HG02610 (cell line): ENCODE measurements around the gene ZRANB1.

Experiments used
- ATAC-seq: cut with Tn5 transposase; IDR thresholded peaks from one replicate; pipeline ENCODE4 v1.9.1; 2021; ENCODE audit warnings: mild to moderate bottlenecking, moderate library complexity; ENCODE audit not compliant: unreplicated experiment

Gene ZRANB1

DNA sequence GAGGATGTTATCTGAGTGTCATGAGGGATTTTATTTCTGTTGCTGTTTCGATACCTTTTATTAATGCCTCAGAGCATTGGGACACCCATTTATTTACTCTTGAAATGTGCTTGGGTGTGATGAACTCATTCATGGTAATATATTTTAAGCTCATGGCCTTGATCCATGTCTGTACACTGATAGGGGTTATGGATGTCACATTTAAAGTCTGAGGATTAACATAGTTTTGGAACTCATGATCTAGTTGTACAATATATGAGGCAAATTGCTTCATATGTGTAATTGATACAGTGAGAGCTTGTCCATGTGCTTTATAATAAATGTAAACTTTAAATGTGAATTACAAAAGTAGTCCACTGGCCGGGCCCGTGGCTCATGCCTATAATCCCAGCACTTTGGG lies 23.0 kb upstream of the ZRANB1 start:
- no peak for ATAC-seq

DNA sequence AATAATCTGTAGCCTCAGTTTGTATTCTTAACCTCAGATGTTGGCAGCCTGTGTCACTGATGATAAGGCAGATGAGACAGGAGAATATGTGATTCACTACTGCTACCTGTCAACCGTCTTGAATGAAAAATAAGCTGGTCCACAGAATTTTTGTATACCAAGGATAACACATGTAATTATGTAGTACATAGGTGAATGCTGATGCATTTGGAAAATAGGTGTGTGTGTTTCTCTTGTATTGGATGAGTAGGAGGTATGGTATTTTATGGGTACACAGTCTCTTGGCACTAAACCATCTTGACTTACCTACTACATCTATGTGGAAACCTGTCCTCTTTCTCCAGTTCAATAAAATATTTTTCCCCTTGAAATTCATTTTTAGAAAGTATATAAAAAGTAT lies 20.7 kb upstream of the ZRANB1 start:
- no peak for ATAC-seq

DNA sequence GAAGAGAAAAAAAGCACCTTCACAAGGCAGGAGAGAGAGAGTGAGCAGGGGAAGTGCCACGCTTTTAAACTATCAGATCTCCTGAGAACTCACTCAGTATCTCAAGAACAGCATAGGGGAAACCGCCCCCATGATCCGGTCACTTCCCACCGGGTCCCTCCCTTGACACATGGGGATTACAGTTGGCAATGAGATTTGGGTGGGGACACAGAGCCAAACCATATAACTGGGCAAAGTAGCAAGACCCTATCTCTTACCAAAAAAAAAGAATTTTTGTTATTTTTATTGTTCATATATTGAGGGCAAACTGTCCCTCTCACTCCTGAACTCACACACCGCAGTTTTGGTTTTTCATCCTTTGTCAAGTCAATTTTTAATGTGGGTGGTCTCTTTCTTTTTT lies 18.2 kb upstream of the ZRANB1 start:
- no peak for ATAC-seq

DNA sequence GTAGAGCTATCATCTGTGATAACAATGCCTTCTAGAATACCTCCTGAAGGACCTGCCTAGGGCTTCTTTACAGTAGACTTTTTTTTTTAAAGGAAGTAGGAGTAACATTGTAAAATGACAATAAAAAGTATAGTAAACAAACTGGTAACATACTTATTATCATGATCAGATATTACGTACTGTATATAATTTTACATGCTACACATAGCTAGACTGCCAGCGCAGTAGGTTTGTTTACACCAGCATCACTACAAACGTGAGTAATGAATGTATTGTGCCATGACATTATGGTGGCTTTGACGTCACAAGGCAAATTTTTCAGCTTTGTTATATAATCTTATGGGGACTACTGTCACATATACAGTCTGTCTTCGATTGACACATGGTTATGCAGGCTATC lies 15.4 kb upstream of the ZRANB1 start:
- ATAC-seq = no peak

DNA sequence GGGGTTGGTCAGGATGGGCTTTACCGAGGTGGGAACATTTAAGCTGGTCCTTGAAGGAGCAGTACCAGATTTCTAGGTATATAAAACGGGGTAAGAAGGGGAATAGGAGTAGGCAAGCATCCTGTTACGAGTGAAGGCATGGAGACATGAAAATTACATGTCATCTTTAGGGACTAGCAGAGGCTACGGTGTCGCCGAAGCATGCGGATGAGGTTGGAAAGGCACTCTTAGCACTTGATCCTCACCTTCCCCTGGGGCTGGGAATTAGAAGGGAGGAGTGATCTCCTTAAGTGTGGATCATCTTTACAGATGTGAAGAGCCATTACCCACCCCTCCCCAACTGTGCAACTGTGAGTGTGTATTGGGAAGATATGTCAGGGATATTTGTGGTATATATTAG lies 13.8 kb upstream of the ZRANB1 start:
- ATAC-seq = no peak

DNA sequence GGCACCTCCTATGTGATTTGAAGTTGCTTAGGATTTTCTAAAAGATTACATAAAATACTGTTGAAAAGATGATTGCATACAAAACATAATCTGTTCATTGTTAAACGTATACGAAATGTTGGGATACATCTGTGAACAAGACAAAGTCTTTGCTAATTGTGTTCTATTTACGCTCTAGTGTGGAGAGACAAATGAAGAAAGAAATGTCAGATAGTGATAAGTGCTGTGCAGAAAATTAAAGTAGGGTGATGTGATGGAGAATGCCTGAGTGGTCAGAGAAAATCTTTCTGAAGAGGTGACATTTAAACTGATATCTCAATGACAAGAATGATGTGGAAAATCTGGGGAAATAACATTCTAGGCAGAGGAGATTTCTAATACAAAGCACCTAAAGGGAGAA lies 13.4 kb upstream of the ZRANB1 start:
- no peak for ATAC-seq

DNA sequence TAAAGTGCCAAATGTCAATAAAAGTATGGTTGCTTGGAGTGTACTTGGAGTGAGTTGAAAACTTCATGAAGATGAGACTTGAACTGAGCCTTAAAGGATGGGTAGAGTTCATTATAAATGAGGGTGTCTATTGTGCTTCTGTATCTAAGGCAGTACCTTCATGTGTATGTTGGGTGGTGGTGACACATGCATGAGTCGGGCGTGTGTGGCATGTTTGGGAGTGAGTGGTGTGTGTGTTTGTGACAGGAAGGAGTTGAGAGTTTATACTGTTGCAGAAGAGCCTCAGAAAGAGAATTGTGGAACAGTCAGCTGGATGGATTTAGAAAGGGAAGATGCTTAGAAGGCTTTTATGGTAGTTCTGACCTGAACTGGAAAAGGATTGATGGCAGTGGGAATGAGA lies 6.0 kb upstream of the ZRANB1 start:
- ATAC-seq = no peak

DNA sequence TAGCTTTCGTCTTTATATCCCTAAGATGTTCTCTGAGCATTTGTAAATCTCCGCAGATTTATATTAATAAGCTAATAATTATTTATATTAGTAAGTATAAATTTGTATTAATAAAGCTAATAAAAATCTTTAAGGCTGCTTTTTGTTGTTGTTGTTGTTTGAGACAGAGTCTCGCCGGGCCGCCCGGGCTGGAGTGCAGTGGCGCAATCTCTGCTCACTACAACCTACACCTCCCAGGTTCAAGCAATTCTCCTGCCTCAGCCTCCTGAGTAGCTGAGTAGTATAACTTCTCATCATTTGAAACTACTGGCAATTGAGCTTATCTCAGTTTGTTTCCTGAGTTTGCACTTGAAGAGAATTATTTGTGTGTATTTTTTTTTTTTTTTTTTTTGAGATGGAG lies 5.1 kb upstream of the ZRANB1 start:
- no peak for ATAC-seq

DNA sequence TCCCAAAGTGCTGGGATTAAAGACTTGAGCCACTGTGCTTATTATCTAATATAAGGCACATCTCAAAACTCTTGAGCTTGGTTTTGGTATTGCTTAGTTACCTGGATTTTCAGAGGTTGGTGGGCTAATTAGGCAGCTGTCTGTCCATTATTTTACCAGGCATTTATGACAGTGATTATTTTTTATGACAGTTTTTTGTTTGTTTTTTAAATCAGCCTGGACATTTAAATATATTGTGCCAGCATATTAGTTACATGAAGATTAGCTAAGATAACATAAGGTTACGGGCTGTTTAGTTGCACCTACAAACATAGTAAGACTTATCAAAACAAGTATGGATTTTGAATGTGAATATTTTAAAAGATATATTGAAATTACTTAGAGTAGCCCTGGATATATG lies 2.6 kb upstream of the ZRANB1 start:
- no peak for ATAC-seq

DNA sequence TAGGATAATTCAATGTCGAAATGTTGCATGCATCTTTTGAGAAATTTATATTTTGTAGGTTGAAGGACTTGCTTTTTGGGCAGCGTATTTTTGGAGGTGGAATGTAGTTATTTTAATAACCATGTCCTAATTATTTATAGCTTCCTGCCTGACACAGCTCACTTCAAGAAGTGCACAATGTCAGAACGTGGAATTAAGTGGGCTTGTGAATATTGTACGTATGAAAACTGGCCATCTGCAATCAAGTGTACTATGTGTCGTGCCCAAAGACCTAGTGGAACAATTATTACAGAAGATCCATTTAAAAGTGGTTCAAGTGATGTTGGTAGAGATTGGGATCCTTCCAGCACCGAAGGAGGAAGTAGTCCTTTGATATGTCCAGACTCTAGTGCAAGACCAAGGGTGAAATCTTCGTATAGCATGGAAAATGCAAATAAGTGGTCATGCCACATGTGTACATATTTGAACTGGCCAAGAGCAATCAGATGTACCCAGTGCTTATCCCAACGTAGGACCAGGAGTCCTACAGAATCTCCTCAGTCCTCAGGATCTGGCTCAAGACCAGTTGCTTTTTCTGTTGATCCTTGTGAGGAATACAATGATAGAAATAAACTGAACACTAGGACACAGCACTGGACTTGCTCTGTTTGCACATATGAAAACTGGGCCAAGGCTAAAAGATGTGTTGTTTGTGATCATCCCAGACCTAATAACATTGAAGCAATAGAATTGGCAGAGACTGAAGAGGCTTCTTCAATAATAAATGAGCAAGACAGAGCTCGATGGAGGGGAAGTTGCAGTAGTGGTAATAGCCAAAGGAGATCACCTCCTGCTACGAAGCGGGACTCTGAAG lies 620 bp downstream of the ZRANB1 start:
- no peak for ATAC-seq

DNA sequence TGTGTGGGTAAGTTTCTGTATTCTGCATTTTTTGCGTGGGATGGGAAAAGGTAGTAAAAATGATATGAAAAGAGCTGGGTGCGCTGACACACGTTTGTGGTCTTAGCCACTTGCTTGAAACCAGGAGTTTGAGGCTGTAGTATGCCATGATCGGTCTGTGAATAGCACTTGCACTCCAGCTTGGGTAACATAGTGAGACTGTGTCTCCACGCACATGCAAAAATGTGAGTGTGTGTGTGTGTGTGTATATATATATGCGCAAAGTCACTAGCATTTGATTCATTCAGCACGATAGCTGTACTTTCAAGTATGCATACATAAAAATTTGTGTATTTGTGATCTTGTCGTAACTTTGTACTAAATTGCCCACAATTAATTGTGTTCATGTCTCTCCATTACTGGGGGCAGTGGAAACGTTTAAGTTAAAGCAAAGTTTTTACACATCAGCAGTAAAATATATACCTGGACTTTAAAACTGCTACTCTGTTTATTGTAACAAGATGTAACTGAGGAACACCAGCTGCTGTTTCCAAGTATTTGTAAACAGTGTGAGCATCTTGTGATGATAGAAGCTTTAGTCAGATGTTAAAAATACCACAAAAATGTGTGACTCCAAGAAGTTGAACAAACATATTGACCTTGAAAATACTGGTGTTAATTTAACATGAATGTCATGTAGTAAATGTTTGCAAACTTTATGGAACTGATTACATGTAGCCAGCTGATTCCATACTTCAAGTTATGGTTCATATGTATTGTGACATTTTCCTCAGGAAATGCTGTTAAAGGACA lies 1.6 kb downstream of the ZRANB1 start:
- ATAC-seq = no peak

DNA sequence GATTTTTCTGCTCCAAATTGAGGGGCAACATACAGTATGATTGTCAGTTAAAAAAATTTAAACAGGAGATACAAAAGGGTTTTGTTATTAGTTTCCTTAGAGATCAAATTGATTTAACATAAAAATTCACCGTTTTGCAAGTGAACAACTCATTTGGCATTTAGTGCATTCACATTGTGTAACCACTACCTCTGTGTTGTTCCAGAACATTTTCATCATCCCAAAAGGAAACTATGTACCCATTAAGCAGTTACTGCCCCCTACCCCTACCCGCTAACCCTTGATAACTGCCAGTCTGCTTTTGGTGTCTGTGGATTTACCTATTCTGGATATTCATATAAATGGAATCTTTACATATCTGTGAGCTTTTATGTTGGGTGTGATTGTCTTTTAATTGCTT lies 3.1 kb downstream of the ZRANB1 start:
- no peak for ATAC-seq

DNA sequence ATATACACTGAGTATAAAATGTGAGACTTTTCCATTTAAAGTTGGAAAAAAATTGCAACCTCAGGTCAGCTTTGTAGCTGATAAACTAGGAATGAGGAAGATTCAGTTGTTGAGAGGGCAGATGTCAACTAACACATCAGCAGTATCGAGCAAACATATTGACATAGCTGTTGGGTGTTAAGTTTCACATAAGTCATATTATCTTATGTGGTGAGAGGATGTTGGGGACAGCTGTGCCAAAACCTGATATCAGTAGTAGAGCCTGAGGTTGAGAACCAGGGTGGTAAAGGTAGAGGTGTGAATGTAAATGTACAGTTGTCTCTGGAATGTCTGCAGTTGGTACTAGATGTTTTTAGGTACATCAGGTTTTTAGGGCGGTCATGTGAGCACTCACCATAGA lies 5.0 kb downstream of the ZRANB1 start:
- no peak for ATAC-seq

DNA sequence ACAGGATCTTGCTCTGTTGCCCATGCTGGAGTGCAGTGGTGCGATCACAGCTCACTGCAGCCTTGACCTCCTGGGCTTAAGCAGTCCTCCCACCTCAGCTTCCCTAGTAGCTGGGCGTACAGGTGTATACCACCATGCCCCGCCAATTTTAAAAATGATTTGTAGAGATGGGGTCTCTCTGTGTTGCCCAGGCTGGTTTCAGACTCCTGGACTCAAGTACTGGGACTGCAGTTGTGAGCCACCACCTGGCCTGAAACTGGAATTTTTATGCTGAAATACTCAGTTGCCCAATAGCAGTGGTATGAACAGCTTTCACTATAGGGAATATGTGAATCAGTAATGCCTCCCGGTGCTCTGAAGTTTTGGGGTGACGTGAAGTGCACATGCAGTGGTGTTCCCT lies 7.6 kb downstream of the ZRANB1 start:
- ATAC-seq = no peak

DNA sequence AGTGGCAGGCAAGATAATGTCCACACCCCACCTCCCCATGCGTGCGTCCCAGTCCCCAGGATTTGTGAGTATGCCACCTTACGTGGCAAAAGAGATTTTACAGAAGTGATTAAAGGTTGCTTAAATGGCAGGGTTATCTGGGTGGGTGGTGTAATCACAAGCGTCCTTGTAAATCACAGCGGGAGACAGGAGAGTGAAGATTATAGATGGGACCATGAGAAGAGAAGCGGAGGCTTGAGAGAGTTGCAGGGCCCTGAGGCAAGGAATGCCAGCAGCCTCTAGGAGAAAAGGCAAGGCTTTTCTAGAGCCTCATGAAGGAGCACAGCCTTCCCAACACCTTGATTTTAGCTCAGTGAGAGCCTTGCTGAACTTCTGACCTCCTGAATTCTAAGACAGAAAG lies 10.2 kb downstream of the ZRANB1 start:
- ATAC-seq = no peak

DNA sequence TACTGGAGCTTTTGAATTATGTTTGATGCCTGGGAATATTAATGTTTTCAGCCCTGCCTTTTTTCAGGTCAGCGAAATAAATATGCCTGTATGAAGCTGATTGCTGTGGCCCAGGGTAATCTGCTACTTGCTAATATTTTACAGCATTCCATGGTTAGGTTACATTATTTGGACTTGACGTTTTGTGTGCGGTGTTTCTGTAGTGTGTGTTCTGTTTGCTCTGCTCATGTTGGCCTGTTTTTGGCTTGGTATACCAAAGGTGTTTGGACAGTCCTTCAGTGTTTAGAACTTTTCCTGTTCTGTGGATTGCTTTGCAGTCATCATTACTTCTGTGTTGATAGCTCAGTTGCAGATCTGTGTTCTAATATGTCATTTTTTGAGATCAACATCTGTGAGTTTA lies 11.5 kb downstream of the ZRANB1 start:
- ATAC-seq = no peak

DNA sequence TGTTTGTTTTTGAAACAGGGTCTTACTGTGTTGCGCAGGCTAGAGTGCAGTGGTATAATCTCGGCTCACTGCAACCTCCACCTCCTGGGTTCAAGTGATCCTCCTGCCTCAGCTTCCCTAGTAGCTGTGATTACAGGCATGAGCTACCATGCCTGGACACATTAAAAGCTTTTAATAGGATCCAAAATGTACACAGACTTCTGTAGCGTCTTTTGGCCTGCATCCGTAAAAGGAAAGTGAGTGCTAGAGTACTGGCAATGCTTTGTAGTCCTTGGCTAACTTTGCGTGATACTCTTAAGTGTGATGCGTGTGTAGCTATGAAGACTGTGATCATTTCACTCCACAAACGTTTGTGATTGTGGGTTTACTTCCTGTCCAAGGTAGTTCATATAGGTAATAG lies 13.3 kb downstream of the ZRANB1 start:
- no peak for ATAC-seq

DNA sequence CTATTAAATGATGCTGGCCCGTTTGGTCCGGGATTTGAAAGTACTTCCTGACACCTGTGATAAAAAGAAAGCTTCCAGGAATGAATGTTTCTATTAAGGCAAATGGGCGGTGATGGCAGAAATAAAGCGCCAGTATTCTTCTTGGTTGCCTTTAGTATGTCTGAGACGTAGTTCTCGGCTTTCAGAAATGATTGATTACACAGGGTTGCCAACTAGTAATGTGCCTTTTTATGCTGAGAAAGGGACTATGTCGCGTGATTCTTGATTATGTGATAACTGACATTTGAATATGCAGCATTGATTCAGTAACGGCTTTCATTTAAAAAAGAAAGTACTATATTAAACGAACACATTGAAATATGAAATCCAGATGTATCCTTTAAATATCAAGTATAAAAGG lies 13.9 kb downstream of the ZRANB1 start:
- ATAC-seq = no peak

DNA sequence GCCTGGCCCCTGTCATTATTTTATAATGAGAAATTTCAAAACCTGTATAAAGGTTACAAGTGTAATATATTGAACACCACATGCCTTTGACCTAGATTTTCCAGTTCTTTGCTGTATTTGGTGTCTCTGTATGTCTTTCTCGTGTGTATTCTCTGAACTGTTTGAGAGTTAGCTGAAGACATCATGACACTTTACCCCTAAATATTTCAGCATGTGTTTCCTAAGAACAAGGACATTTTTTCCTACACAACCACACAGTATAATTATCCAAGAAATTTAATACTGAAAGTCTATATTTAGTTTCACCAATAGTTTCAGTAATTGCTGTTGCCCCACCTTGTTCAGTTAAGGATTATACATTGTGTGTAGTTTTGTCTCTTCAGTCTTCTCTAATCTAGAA lies 14.8 kb downstream of the ZRANB1 start:
- no peak for ATAC-seq

DNA sequence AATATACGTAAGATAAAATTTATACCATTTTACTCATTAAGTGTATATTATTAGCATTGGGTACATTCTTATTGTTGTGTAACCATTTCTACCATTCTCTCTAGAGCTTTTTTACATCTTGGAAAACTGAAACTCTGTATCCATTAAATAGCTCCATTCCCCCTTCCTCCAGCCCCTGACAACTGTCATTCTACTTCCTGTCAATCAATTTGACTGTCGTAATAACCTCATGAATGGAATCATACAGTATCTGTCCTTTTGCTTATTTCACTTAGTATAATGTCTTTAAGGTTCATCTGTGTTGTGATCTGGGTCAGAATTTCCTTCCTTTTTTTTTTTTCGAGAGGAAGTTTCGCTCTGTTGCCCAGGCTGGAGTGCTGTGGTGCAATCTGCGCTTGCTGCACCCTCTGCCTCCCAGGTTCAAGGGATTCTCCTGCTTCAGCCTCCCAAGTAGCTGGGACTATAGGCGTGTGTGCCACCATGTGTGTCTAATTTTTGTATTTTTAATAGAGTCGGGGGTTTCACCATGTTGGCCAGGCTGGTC lies 15.6 kb downstream of the ZRANB1 start:
- no peak for ATAC-seq

DNA sequence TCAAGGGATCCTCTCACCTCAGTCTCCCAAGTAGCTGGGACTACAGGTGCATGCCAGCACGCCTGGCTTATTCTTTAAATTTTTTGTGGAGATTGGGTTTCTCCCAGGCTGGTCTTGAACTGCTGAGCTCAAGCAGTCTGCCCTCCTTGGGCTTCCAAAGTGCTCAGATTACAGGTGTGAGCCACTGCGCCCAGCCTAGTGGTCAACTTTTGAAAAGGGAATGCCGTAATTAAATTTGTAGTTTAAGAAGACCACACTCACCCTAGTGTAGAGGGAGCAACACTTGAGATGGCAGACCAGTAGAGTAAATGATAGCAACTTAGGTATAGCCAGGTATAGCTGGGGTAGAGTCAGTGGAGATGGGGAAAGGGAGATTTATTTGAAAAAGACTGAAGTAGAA lies 17.6 kb downstream of the ZRANB1 start:
- no peak for ATAC-seq

DNA sequence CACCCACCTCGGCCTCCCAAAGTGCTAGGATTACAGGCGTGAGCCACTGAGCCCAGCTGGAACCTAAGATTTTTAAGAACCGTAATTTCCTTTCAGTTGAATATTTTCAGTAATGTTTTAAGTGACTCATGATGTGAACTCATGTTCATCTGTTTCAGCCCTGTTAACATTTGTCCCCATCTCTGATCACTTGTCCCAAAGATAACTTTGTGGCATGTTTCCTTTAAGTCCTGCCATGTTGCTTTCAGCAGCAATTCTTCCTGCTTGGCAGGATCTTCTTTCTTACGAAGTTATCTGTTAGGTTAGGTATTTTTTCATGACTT lies 19.3 kb downstream of the ZRANB1 start:
- no peak for ATAC-seq
